HG02588 (cell line): ENCODE results near the gene C12orf75.

Source experiments
- ATAC-seq: cut with Tn5 transposase; IDR thresholded peaks from one replicate; pipeline ENCODE4 v1.9.1; 2021; ENCODE audit warnings: mild to moderate bottlenecking, moderate library complexity; ENCODE audit not compliant: unreplicated experiment

The C12orf75 gene

GRCh38 chr12:105409279-105409678 lies 78.8 kb downstream of the C12orf75 start:
- ATAC-seq = no peak

- no peak for ATAC-seq
These were observed 79.4 kb downstream of the C12orf75 start for GRCh38 chr12:105409801-105410471.

GRCh38 chr12:105413911-105414487 lies 83.5 kb downstream of the C12orf75 start:
- ATAC-seq = no peak

GRCh38 chr12:105417732-105418131 lies 87.2 kb downstream of the C12orf75 start:
- ATAC-seq = no peak

GRCh38 chr12:105418229-105418628 lies 87.7 kb downstream of the C12orf75 start:
- no peak for ATAC-seq

GRCh38 chr12:105418821-105419291 lies 88.4 kb downstream of the C12orf75 start:
- no peak for ATAC-seq

GRCh38 chr12:105419606-105420005 lies 89.1 kb downstream of the C12orf75 start:
- no peak for ATAC-seq

- no peak for ATAC-seq
These were observed 89.6 kb downstream of the C12orf75 start for GRCh38 chr12:105420046-105420445.

- ATAC-seq = no peak
These were observed 90.3 kb downstream of the C12orf75 start for GRCh38 chr12:105420659-105421240.
